Chondrocyte (in vitro differentiated cells): ENCODE data around the gene BRF1. TPM values are rescaled to one million over a fixed set of nuclear protein-coding genes. Genes with fewer than 3 reads are reported as not detected.

Experiments
- DNase-seq: peaks from one replicate; pipeline ENCODE4 v3.0.0; 2021; ENCODE audit warnings: mixed read lengths, low spot score
- H3K27ac Mint-ChIP-seq: one replicate; pipeline ENCODE4 v1.8.0; 2021; ENCODE audit warnings: mild to moderate bottlenecking, moderate library complexity, mixed read lengths; ENCODE audit not compliant: unreplicated experiment
- H3K27me3 Mint-ChIP-seq: 2 replicates; pipeline ENCODE4 v1.8.0; 2021; ENCODE audit warnings: low read depth, mixed read lengths
- H3K36me3 Mint-ChIP-seq: 2 replicates; pipeline ENCODE4 v1.8.0; 2021; ENCODE audit warnings: low read depth, mixed read lengths
- H3K4me1 Mint-ChIP-seq: 2 replicates; pipeline ENCODE4 v1.8.0; 2021; ENCODE audit warnings: low read depth, mild to moderate bottlenecking, mixed read lengths
- H3K4me3 Mint-ChIP-seq: one replicate; pipeline ENCODE4 v1.8.0; 2021; ENCODE audit warnings: mild to moderate bottlenecking, moderate library complexity, mixed read lengths; ENCODE audit not compliant: unreplicated experiment
- H3K9me3 Mint-ChIP-seq: 2 replicates; pipeline ENCODE4 v1.8.0; 2021; ENCODE audit warnings: low read depth, mixed read lengths
- CTCF ChIP-seq: fragments of 200-600 bp; sonication (generic); IDR thresholded peaks from 2 replicates; pipeline ENCODE4 v1.5.0; 2021; ENCODE audit warnings: antibody characterized with exemption, mild to moderate bottlenecking, moderate library complexity
- total RNA-seq: library from RNA; stranded (reverse); gene quantifications from 3 replicates; pipeline ENCODE4 v1.2.1, GENCODE V29; 2021

The BRF1 gene
- total RNA-seq, 1 donor from 2014 or later: 26.1 TPM

- TF ChIP-seq CTCF: no peak
- H3K27ac Mint-ChIP-seq: no peak overlapping the region
- no peaks in the 10 kb centered on the region for H3K9me3 Mint-ChIP-seq
- H3K4me3 Mint-ChIP-seq: no peak overlapping the region
- peaks cover 13% of the 10 kb centered on the region for H3K36me3 Mint-ChIP-seq
- no peaks in the 10 kb centered on the region for H3K27me3 Mint-ChIP-seq
- no peaks in the 10 kb centered on the region for H3K4me1 Mint-ChIP-seq
- no peak for DNase-seq
These were observed 79.9 kb downstream of the BRF1 start for GRCh38 chr14:105220699-105221597.

GRCh38 chr14:105219753-105220152 is 81.0 kb downstream of the BRF1 start:
- H3K36me3 Mint-ChIP-seq: peaks cover 8% of the 10 kb centered on the region
- no peaks in the 10 kb centered on the region for H3K27me3 Mint-ChIP-seq
- no peak for TF ChIP-seq CTCF
- no peak overlapping the region for H3K4me3 Mint-ChIP-seq
- H3K4me1 Mint-ChIP-seq: no peaks in the 10 kb centered on the region
- no peak overlapping the region for H3K27ac Mint-ChIP-seq
- H3K9me3 Mint-ChIP-seq: no peaks in the 10 kb centered on the region
- DNase-seq: no peak

DNA sequence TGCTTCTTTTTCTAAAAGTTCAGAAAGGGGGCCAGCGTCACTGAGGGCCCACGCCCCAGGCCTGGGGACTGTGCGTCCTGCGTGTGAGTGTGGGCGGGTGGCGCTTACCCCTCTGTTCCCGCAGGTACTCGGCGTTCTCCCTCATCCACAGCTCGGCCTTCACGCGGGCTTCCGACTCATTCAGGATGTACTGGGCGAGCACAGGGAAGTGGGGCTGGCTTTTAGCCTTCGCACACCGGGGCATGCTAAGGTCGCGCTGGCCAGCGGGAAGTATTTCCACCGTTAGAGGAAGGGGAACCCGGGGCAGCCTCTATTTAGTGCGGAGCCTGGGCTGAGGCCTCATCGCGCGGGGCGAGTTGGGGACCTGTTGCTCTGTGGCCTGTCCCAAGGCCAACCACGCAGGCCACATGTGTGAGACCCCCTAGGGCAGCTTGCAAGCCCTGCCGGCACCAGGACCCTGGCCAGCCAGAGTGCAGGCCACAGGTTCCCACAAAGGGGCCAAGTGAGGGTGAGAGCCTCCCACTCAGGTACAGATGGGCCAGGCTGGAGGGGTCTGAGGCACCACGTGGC is 81.7 kb downstream of the BRF1 start:
- TF ChIP-seq CTCF: no peak
- no peak overlapping the region for H3K27ac Mint-ChIP-seq
- peaks cover 8% of the 10 kb centered on the region for H3K36me3 Mint-ChIP-seq
- no peak overlapping the region for H3K4me3 Mint-ChIP-seq
- no peaks in the 10 kb centered on the region for H3K27me3 Mint-ChIP-seq
- no peaks in the 10 kb centered on the region for H3K4me1 Mint-ChIP-seq
- H3K9me3 Mint-ChIP-seq: no peaks in the 10 kb centered on the region
- DNase-seq: no peak

GRCh38 chr14:105218611-105219010 is 82.2 kb downstream of the BRF1 start:
- Mint-ChIP-seq H3K4me3 (no peak overlapping the region), H3K4me1 (no peaks in the 10 kb centered on the region), H3K27ac (no peak overlapping the region), H3K36me3 (peaks cover 8% of the 10 kb centered on the region), H3K27me3 (no peaks in the 10 kb centered on the region), H3K9me3 (no peaks in the 10 kb centered on the region)
- TF ChIP-seq CTCF: no peak
- no peak for DNase-seq

DNA sequence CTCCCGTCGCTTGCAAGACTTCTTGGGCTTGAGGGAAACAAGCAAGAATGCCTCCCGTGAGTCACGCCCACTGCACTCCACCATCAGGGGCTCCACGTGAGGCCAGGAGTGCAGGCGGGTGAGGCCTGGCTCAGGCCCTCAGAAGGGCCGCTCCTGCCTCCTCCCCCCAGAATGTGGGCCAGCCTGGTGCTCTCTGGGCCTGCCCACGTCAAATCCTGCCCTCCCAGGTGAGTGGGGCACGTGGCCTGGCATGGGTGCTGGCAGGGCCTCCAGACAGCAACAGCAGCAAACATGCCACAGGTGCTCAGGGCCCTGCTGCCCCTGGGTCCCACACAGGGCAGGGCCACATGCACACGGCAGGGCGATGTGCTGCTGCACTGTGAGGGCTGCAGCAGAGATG is 83.0 kb downstream of the BRF1 start:
- no peaks in the 10 kb centered on the region for H3K27me3 Mint-ChIP-seq
- H3K36me3 Mint-ChIP-seq: peaks cover 8% of the 10 kb centered on the region
- H3K4me3 Mint-ChIP-seq: no peak overlapping the region
- no peak for DNase-seq
- H3K9me3 Mint-ChIP-seq: no peaks in the 10 kb centered on the region
- TF ChIP-seq CTCF: no peak
- no peaks in the 10 kb centered on the region for H3K4me1 Mint-ChIP-seq
- no peak overlapping the region for H3K27ac Mint-ChIP-seq
